GM19395 (cell line): ENCODE measurements around the gene NPAS3.

ENCODE experiments used
- ATAC-seq: cut with Tn5 transposase; IDR thresholded peaks from one replicate; pipeline ENCODE4 v1.9.1; 2021; ENCODE audit warnings: mild to moderate bottlenecking, moderate library complexity; ENCODE audit not compliant: unreplicated experiment

The NPAS3 gene

GRCh38 chr14:33655421-33655820, 716.7 kb downstream of the NPAS3 start:
- ATAC-seq = no peak

GRCh38 chr14:33657476-33657875, 718.8 kb downstream of the NPAS3 start:
- no peak for ATAC-seq

GRCh38 chr14:33660248-33660647, 721.6 kb downstream of the NPAS3 start:
- ATAC-seq = no peak

DNA sequence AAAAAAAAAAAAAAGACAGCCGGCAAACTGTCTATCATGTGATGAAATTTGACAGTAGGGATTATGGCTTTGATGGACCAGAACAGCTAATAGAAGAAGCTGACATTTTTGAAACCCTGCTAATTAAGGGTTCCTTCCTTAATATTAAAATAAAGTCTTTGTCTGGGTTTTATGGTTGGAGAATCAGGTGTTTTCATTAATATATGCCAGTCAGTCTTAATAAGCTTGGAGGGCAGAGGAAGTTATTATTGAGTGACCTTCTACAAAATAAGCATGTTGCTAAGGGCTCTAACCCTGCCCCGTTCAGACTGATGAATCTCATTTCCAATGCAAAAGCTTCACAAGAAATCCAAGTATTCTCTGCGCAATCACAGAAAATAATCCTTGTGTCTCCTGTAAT, 722.4 kb downstream of the NPAS3 start:
- ATAC-seq = no peak

DNA sequence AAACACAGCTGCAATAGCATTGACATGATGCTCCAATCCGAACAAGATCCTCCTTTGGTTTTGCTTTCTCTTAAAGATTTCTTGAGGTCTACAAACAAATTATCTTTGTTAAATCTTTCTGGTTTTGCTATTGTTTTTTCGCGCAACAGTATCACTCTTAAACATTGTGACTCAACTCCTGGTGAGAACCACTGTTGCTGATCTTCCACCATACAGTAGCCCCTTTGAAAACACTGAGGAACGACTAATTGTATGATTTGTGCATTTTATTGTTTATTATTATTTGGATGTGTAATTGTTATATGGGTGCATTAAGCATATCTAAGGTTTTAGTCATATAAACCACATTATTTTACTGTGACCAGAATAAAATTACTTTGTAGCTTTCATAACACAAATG, 729.4 kb downstream of the NPAS3 start:
- ATAC-seq = no peak

- no peak for ATAC-seq
Measured at GRCh38 chr14:33669111-33669510, 730.4 kb downstream of the NPAS3 start.

GRCh38 chr14:33670235-33670634, 731.6 kb downstream of the NPAS3 start:
- no peak for ATAC-seq

DNA sequence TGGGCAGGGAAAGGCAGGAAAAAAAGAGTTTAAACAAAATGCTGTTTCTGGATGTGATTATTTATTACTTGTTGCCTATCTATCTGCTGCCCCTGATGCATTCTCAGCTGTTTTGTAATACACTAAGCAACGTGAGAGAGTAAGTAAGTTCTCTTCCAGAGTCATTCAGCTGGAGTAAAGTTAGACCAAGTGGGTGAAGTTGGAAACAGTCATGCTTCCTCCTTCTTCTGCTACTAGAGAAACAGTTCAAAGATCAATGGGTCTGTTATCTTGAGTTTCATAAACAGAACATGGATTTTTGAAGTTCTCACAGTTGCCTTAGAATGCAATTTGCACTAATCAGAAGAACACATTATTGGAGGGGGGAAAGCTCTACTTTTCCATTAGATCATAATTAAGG, 732.9 kb downstream of the NPAS3 start:
- no peak for ATAC-seq

GRCh38 chr14:33674927-33675326, 736.2 kb downstream of the NPAS3 start:
- ATAC-seq = no peak

DNA sequence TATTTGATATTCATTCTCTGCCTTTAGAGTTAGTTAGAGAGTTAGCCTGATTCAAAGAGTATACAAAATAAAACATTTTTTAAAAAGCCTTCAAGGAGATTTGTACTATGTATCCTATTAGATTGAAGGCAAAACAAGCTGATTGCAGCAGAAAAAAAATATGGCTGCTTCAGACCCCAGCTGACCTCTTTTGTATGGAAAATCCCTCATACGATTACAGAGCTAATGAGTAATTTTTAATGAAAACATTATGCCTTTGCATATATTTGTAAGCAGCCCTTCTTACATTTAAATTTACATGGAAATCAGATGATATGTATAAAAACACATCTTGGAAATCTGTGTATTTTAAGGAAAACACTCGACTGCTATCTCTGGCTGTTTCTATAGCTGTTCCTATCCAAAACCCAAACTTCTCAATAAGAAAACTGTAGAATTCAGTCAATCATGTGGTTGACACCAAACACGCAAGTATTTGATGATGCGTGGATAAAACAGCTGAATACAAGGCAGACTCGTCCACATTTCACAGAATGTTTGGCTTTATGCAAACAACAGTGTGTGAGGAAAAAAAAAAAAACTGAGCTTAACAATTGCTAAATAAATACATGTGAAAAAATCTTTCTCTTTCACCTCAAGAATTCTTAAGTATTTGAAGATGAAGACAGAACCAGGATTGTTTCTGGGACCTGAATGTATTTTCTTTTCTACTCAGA, 736.9 kb downstream of the NPAS3 start:
- no peak for ATAC-seq

DNA sequence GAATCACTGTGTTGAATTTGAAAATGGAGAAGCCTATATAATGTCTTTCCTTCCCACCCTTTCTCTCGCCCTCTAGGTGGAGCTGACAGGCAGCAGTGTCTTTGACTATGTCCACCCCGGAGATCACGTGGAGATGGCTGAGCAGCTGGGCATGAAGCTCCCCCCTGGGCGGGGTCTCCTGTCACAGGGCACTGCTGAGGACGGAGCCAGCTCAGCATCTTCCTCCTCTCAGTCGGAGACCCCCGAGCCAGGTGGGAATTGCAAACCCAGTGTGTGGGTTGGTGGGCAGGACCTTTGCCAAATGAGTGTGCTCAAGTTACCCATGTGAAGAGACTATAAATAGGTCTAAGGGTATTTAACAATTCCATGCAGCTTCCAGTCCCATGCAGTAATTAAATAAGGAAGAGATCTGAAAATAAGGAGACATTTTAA, 737.5 kb downstream of the NPAS3 start:
- no peak for ATAC-seq

- no peak for ATAC-seq
Measured at GRCh38 chr14:33676891-33677290, 738.2 kb downstream of the NPAS3 start.

- ATAC-seq = no peak
Measured at GRCh38 chr14:33678005-33678404, 739.3 kb downstream of the NPAS3 start.

DNA sequence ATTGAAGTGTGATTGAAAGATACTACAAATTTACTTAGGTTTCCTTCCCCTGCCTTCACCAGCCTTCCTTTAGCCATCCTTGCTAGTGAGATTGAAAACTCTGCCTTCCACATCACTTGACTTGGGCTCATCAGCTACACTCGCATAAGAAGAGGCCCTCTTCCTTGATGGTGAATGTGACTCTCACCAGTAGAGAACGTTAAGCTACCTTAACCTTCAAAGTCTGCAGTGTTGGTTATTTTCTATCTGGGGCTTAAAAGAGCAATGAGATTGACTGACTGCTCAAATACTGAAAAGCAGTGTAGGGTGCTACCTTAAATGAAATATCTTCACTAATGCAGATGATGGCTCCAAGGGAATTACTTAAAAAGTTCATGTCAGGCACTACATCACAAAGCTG, 740.3 kb downstream of the NPAS3 start:
- no peak for ATAC-seq

DNA sequence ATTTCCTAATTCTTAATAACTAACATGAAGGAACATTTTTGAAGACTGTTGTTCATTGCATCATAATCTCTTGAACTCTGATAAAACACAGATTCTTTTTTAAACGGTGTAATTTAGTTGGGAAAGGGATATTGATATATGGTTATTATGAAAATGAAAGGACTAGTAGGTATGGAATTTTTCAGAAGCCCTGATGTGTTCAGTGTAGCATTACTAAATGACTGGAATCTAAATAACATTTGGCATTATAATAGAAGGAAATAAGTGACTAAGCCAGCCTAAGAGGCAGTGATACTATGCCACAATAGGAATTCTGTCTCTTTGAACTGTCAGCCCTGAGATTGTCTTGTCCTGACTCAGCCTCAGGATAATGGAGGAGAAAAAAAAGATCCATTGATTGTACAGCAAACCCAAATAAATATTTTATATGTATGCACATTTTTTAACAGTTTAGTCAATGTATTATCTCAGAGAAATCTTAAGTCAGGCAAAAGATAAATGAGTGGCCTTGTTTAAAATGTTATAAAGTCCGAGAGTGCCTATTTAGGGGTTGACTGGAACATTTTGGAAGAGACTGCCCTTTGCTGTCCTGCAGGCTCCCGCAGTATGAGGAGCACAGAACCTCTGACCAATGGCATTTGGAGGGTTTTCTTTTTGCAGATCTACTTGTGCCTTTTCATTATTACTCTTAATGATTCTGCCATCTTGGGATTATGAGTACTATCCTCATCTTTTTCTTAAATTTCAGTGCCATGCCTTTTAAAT, 741.0 kb downstream of the NPAS3 start:
- ATAC-seq = no peak

DNA sequence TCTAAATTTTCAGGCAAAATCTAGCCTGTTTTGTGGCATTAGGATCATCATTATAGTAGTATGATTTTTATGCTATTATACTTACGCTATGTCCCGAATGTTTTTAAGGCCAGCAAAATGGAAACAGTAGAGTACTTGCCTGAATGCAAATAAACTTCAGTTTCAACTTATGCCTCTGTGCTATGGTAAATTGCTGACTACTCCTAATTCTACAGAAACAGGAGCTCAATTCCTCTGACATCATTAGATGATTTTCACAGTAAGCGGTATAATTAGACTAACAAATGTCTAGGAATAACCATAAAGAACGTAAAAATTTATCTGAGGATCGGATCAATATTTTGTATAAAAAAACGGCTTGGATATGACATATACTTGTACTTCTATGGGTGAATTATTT, 742.2 kb downstream of the NPAS3 start:
- no peak for ATAC-seq

GRCh38 chr14:33682760-33683159, 744.1 kb downstream of the NPAS3 start:
- ATAC-seq = no peak

- no peak for ATAC-seq
Measured at GRCh38 chr14:33685026-33685425, 746.3 kb downstream of the NPAS3 start.

DNA sequence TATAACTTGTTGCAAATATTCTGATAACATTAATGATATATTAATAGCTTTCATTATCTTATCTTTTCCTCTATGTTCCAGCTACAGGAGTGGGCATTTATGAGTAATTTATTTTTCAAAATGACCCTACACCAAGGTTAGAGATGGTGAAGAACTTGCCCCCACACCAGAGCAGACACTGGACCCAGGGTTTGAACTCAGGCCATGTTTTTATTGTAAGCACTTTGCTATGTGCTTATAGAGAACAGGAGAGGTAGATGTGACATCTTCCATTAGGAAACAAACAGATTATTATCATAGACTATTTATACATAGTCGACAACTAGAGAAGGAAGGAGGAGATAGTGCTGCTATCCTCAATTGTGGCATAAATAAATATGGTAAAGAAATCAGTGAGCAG, 747.0 kb downstream of the NPAS3 start:
- ATAC-seq = no peak

DNA sequence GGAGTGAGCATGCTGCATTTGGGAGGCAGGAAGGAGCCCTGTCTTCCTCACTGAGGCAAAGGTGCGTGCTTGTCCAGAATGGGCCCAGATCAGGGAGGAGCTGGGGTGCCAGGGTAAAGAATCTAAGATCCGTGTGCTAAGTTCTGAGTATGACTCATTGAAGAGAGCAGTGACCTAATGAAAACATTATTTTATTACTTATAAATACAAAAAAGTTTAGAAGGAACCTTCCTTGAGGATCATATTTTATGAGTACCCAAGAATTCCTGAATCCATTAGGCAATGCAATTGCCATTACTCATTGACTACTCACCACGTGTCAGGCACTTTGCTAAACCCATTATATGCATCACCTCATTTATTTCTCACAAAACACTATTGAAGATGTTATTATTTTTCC, 747.5 kb downstream of the NPAS3 start:
- ATAC-seq = no peak

- no peak for ATAC-seq
Measured at GRCh38 chr14:33686856-33687255, 748.2 kb downstream of the NPAS3 start.

DNA sequence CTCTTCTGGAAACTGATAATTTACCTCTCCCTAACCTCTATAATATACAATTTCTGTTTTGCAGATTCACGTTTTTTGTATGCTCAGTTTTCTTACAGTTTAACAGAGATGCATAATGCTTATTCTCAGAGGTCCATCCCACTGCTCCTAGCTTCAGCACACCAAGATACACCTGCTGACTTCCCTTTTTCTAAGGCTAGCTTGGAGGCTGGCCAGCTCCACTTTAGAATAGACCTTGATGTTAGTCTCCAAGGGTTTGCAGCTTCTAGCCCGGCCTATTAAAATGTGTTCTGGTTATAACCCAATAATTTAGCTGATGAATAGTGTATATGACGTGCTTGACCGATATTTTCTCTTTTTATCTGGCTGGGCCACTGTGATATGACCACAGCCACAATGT, 751.0 kb downstream of the NPAS3 start:
- no peak for ATAC-seq

GRCh38 chr14:33691907-33692306, 753.2 kb downstream of the NPAS3 start:
- no peak for ATAC-seq
